Measurements from ENCODE around the gene BTBD3. TPM values are rescaled to one million over a fixed set of nuclear protein-coding genes. Genes with fewer than 3 reads are reported as not detected.

Gene BTBD3
- total and polyA plus RNA-seq, 5 donors from 2014 or later, result 0.10 to 1.2 (median 0.13) TPM; not detected in 2

- no peak for DNase-seq
- Histone ChIP-seq H3K27ac (ENCODE audit: insufficient read depth, low read length, poor library complexity, severe bottlenecking) (no peak overlapping the region), H3K27me3 (ENCODE audit: control insufficient read depth, insufficient read depth, low read length) (no peaks in the 10 kb centered on the region), H3K4me3 (ENCODE audit: low read depth, low read length) (no peak overlapping the region), H3K36me3 (ENCODE audit: control insufficient read depth, insufficient read depth, low read length) (no peaks in the 10 kb centered on the region), H3K4me1 (ENCODE audit: control insufficient read depth, insufficient read depth, low read length, poor library complexity, severe bottlenecking) (no peaks in the 10 kb centered on the region), H3K9me3 (ENCODE audit: control insufficient read depth in 2 of 2, low read length in 2 of 2) (peaks cover 0 to 6% of the 10 kb centered on the region in 2 experiments)
- Mint-ChIP-seq H3K4me3 (no peak overlapping the region), H3K27ac (no peak overlapping the region), H3K27me3 (no peaks in the 10 kb centered on the region), H3K4me1 (no peaks in the 10 kb centered on the region), H3K36me3 (no peaks in the 10 kb centered on the region), H3K9me3 (peaks cover under 1 to 15% (median 7%) of the 10 kb centered on the region in 7 donors)
- no peak for ATAC-seq (ENCODE audit: low read depth in 2 of 2)
These were observed 34.0 kb downstream of the BTBD3 start for GRCh38 chr20:11951696-11952095.

DNA sequence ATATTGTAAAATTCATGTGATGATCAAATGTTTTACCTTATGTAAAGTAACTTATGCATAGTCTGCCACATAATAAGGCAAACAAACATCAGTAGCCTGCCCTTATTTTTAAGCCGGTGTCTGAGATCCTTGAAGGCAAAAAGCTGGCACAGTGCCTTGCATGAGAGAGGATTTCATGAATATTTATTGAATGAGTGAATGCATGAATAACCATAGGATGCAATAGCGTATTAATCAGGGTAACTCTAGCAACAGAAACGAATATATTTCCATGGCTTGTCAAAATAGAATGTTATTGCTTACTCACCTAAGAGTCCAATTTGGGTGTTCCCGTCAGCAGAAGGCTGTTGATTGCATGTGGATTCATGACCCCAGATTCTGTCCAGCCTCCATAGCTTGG, 34.9 kb downstream of the BTBD3 start:
- H3K36me3 ChIP-seq (ENCODE audit: control insufficient read depth, insufficient read depth, low read length), result no peaks in the 10 kb centered on the region
- peaks cover 0 to 6% of the 10 kb centered on the region in 2 experiments for H3K9me3 ChIP-seq (ENCODE audit: control insufficient read depth in 2 of 2, low read length in 2 of 2)
- H3K4me3 Mint-ChIP-seq, result no peak overlapping the region
- no peak overlapping the region for H3K27ac ChIP-seq (ENCODE audit: insufficient read depth, low read length, poor library complexity, severe bottlenecking)
- H3K4me1 ChIP-seq (ENCODE audit: control insufficient read depth, insufficient read depth, low read length, poor library complexity, severe bottlenecking), result no peaks in the 10 kb centered on the region
- H3K4me1 Mint-ChIP-seq, result no peaks in the 10 kb centered on the region
- H3K27me3 Mint-ChIP-seq, result no peaks in the 10 kb centered on the region
- no peaks in the 10 kb centered on the region for H3K27me3 ChIP-seq (ENCODE audit: control insufficient read depth, insufficient read depth, low read length)
- DNase-seq (no peak), ATAC-seq (ENCODE audit: low read depth in 2 of 2) (no peak)
- H3K9me3 Mint-ChIP-seq, result peaks cover 0 to 15% (median 7%) of the 10 kb centered on the region in 7 donors
- H3K27ac Mint-ChIP-seq, result no peak overlapping the region
- H3K4me3 ChIP-seq (ENCODE audit: low read depth, low read length), result no peak overlapping the region
- no peaks in the 10 kb centered on the region for H3K36me3 Mint-ChIP-seq

DNA sequence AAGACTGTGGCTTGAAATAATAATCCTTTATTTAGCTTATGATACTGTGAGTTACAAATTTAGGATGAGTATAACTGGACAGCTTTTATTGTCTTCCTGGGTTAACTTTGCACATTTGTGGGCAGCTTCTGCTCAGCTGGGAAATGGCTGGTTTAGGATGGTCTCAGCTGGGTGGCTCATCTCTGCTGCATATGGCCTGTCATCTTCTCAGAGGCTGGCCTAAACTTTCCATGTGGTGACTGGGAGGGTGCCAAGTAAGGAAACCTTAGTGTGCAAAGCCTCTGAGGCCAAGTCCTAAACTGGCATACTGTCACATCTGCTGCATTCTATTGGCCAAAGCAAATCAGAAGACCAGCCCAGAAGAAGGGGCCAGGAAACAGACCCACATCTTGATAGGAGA, 40.2 kb downstream of the BTBD3 start:
- Mint-ChIP-seq H3K27ac (no peak overlapping the region), H3K4me3 (no peak overlapping the region), H3K9me3 (peaks cover 0 to 13% (median 5%) of the 10 kb centered on the region in 7 donors), H3K36me3 (no peaks in the 10 kb centered on the region), H3K4me1 (peaks cover 0 to 2% (median 0%) of the 10 kb centered on the region in 4 donors), H3K27me3 (no peaks in the 10 kb centered on the region)
- H3K36me3 ChIP-seq (ENCODE audit: control insufficient read depth, insufficient read depth, low read length), result no peaks in the 10 kb centered on the region
- no peaks in the 10 kb centered on the region for H3K27me3 ChIP-seq (ENCODE audit: control insufficient read depth, insufficient read depth, low read length)
- ATAC-seq (ENCODE audit: low read depth in 2 of 2) (no peak), DNase-seq (no peak)
- no peak overlapping the region for H3K4me3 ChIP-seq (ENCODE audit: low read depth, low read length)
- H3K4me1 ChIP-seq (ENCODE audit: control insufficient read depth, insufficient read depth, low read length, poor library complexity, severe bottlenecking), result no peaks in the 10 kb centered on the region
- H3K9me3 ChIP-seq (ENCODE audit: control insufficient read depth in 2 of 2, low read length in 2 of 2), result peaks cover 0 to 6% of the 10 kb centered on the region in 2 experiments
- no peak overlapping the region for H3K27ac ChIP-seq (ENCODE audit: insufficient read depth, low read length, poor library complexity, severe bottlenecking)

GRCh38 chr20:11958855-11959254, 41.2 kb downstream of the BTBD3 start:
- no peak overlapping the region for H3K4me3 Mint-ChIP-seq
- no peak overlapping the region for H3K4me3 ChIP-seq (ENCODE audit: low read depth, low read length)
- no peaks in the 10 kb centered on the region for H3K36me3 ChIP-seq (ENCODE audit: control insufficient read depth, insufficient read depth, low read length)
- no peaks in the 10 kb centered on the region for H3K36me3 Mint-ChIP-seq
- no peaks in the 10 kb centered on the region for H3K4me1 ChIP-seq (ENCODE audit: control insufficient read depth, insufficient read depth, low read length, poor library complexity, severe bottlenecking)
- peaks cover 0 to 13% (median 5%) of the 10 kb centered on the region in 7 donors for H3K9me3 Mint-ChIP-seq
- no peaks in the 10 kb centered on the region for H3K27me3 Mint-ChIP-seq
- no peaks in the 10 kb centered on the region for H3K27me3 ChIP-seq (ENCODE audit: control insufficient read depth, insufficient read depth, low read length)
- H3K4me1 Mint-ChIP-seq, result peaks cover 0 to 2% (median 0%) of the 10 kb centered on the region in 4 donors
- H3K27ac Mint-ChIP-seq, result no peak overlapping the region
- no peak for ATAC-seq (ENCODE audit: low read depth in 2 of 2)
- H3K9me3 ChIP-seq (ENCODE audit: control insufficient read depth in 2 of 2, low read length in 2 of 2), result peaks cover 0 to 6% of the 10 kb centered on the region in 2 experiments
- no peak for DNase-seq
- H3K27ac ChIP-seq (ENCODE audit: insufficient read depth, low read length, poor library complexity, severe bottlenecking), result no peak overlapping the region

- Histone ChIP-seq H3K27ac (ENCODE audit: insufficient read depth, low read length, poor library complexity, severe bottlenecking) (no peak overlapping the region), H3K9me3 (ENCODE audit: control insufficient read depth in 2 of 2, low read length in 2 of 2) (no peaks in the 10 kb centered on the region), H3K27me3 (ENCODE audit: control insufficient read depth, insufficient read depth, low read length) (no peaks in the 10 kb centered on the region), H3K4me3 (ENCODE audit: low read depth, low read length) (no peak overlapping the region), H3K36me3 (ENCODE audit: control insufficient read depth, insufficient read depth, low read length) (no peaks in the 10 kb centered on the region), H3K4me1 (ENCODE audit: control insufficient read depth, insufficient read depth, low read length, poor library complexity, severe bottlenecking) (no peaks in the 10 kb centered on the region)
- H3K9me3 Mint-ChIP-seq, result peaks cover 0 to 7% (median 2%) of the 10 kb centered on the region in 7 donors
- no peak for ATAC-seq (ENCODE audit: low read depth in 2 of 2)
- no peaks in the 10 kb centered on the region for H3K27me3 Mint-ChIP-seq
- no peaks in the 10 kb centered on the region for H3K4me1 Mint-ChIP-seq
- no peak for DNase-seq
- H3K4me3 Mint-ChIP-seq, result no peak overlapping the region
- H3K27ac Mint-ChIP-seq, result no peak overlapping the region
- no peaks in the 10 kb centered on the region for H3K36me3 Mint-ChIP-seq
These were observed 47.9 kb downstream of the BTBD3 start for GRCh38 chr20:11965602-11966001.

DNA sequence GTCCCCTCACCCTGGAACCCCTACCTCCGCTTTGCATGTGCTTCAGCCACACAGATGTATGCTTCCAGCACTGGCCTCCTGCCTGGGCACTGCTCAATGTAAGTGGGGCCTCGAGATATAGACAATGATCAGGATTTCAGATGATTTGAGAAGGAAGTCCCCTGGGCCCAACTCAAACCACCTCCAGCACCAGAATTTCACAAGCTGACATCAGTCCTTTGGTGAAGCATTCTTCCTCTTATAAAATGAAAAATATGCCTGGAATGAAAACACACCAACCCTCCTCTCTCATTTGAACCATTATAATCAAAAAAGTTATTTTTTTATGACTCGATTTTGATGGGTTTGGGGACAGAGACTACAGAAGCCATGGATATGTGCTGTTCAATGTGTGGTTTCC, 48.5 kb downstream of the BTBD3 start:
- no peaks in the 10 kb centered on the region for H3K4me1 ChIP-seq (ENCODE audit: control insufficient read depth, insufficient read depth, low read length, poor library complexity, severe bottlenecking)
- ATAC-seq (ENCODE audit: low read depth in 2 of 2) (no peak), DNase-seq (no peak)
- no peaks in the 10 kb centered on the region for H3K36me3 ChIP-seq (ENCODE audit: control insufficient read depth, insufficient read depth, low read length)
- no peak overlapping the region for H3K27ac ChIP-seq (ENCODE audit: insufficient read depth, low read length, poor library complexity, severe bottlenecking)
- no peaks in the 10 kb centered on the region for H3K27me3 ChIP-seq (ENCODE audit: control insufficient read depth, insufficient read depth, low read length)
- H3K9me3 Mint-ChIP-seq, result peaks cover 0 to 7% (median 2%) of the 10 kb centered on the region in 7 donors
- H3K4me1 Mint-ChIP-seq, result no peaks in the 10 kb centered on the region
- H3K4me3 ChIP-seq (ENCODE audit: low read depth, low read length), result no peak overlapping the region
- no peaks in the 10 kb centered on the region for H3K36me3 Mint-ChIP-seq
- no peak overlapping the region for H3K27ac Mint-ChIP-seq
- no peak overlapping the region for H3K4me3 Mint-ChIP-seq
- no peaks in the 10 kb centered on the region for H3K9me3 ChIP-seq (ENCODE audit: control insufficient read depth in 2 of 2, low read length in 2 of 2)
- H3K27me3 Mint-ChIP-seq, result no peaks in the 10 kb centered on the region

DNA sequence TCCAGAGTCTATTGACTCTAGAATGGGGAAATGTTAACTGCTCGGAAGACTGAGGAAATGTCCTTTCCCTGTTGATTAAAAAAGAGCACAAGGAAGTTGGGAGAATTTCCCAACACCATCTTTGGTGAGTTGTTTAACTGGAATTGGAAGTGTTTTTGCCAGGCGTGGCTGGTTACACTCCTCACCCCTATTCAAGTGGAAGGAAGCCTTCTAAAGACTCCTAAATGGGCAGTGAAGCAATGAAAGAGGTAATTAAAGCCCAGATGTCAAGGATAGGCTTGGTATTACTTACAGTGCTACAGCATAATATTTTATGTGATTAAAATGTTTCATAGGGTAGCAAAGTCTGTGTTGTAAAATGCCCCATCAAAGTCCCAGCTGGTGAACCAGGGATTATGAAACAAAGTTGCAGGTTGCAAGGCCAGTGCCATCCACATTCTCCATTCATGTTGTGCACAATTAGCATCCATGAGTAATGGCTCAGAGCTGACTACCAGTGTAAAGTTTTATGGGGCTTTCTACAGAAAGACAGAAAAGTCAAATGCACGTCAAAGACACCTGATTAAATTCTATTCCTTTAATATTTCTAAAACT, 52.6 kb downstream of the BTBD3 start:
- no peaks in the 10 kb centered on the region for H3K36me3 ChIP-seq (ENCODE audit: control insufficient read depth, insufficient read depth, low read length)

DNA sequence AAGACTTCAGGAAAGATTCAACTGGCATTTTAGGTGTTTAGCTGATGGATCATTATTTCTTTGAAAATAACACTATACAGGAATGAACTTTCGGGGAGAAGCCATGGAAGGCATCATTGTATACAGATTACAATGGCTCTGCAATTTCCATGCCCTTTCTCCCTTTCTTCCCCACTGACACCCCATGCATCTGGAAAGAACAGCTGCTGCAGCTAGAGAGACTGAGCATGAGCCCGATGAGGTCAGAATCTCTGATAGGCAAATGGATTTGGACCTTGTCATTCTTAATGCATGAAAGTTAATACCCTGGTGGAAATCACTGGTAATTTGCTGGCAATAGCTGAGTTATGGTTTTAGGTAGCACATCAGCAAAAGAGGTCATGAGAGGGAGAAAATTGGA, 54.8 kb downstream of the BTBD3 start:
- peaks cover 0 to 4% of the 10 kb centered on the region in 2 experiments for H3K9me3 ChIP-seq (ENCODE audit: control insufficient read depth in 2 of 2, low read length in 2 of 2)
- H3K27ac Mint-ChIP-seq, result no peak overlapping the region
- no peaks in the 10 kb centered on the region for H3K36me3 Mint-ChIP-seq
- no peaks in the 10 kb centered on the region for H3K4me1 Mint-ChIP-seq
- no peak for ATAC-seq (ENCODE audit: low read depth in 2 of 2)
- H3K4me1 ChIP-seq (ENCODE audit: control insufficient read depth, insufficient read depth, low read length, poor library complexity, severe bottlenecking), result no peaks in the 10 kb centered on the region
- no peaks in the 10 kb centered on the region for H3K36me3 ChIP-seq (ENCODE audit: control insufficient read depth, insufficient read depth, low read length)
- H3K4me3 ChIP-seq (ENCODE audit: low read depth, low read length), result no peak overlapping the region
- no peak for DNase-seq
- no peaks in the 10 kb centered on the region for H3K27me3 Mint-ChIP-seq
- H3K27me3 ChIP-seq (ENCODE audit: control insufficient read depth, insufficient read depth, low read length), result no peaks in the 10 kb centered on the region
- H3K27ac ChIP-seq (ENCODE audit: insufficient read depth, low read length, poor library complexity, severe bottlenecking), result no peak overlapping the region
- no peak overlapping the region for H3K4me3 Mint-ChIP-seq
- peaks cover 0 to 7% (median 2%) of the 10 kb centered on the region in 7 donors for H3K9me3 Mint-ChIP-seq

More for the DNA sequence above, 52.6 kb downstream of the BTBD3 start:
- Histone ChIP-seq H3K27me3 (ENCODE audit: control insufficient read depth, insufficient read depth, low read length) (no peaks in the 10 kb centered on the region), H3K27ac (ENCODE audit: insufficient read depth, low read length, poor library complexity, severe bottlenecking) (no peak overlapping the region), H3K9me3 (ENCODE audit: control insufficient read depth in 2 of 2, low read length in 2 of 2) (no peaks in the 10 kb centered on the region), H3K4me1 (ENCODE audit: control insufficient read depth, insufficient read depth, low read length, poor library complexity, severe bottlenecking) (no peaks in the 10 kb centered on the region), H3K4me3 (ENCODE audit: low read depth, low read length) (no peak overlapping the region)
- Mint-ChIP-seq H3K36me3 (no peaks in the 10 kb centered on the region), H3K4me3 (no peak overlapping the region), H3K4me1 (no peaks in the 10 kb centered on the region), H3K27me3 (no peaks in the 10 kb centered on the region), H3K27ac (no peak overlapping the region), H3K9me3 (peaks cover 0 to 10% (median 2%) of the 10 kb centered on the region in 7 donors)
- ATAC-seq (ENCODE audit: low read depth in 2 of 2) (no peak), DNase-seq (no peak)
